HEK293T (cell line): ENCODE data around the gene HMGN1.

ENCODE experiments used
- CTBP1 ChIP-seq: fragments of 450-650 bp; IDR thresholded peaks from 2 replicates; pipeline ENCODE4 v1.6.1; 2016; ENCODE audit warnings: borderline replicate concordance
- FOXK2 ChIP-seq: fragments of 450-650 bp; IDR thresholded peaks from 2 replicates; pipeline ENCODE4 v1.6.1; 2016; ENCODE audit warnings: mild to moderate bottlenecking
- PKNOX1 ChIP-seq: fragments of 450-650 bp; IDR thresholded peaks from 2 replicates; pipeline ENCODE4 v1.6.1; 2016

DNA sequence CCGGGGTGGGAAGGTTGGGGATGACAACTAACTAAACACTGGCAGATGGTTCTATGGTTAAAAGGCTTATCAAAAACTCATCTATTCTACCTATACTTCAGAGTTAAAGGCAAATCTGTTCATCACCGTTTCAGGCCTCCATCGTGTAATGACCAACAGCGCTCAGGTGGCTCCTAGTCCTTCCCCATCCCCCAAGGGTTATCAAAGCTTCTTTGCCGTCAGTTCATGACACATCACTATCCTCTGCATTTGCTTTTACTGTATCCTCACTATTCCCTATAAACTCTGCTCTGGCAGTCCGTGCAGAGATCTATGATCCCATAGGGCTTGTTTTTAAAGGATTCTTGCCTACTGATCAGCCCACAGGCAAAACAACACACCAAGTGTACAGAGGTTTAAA is 8.2 kb downstream of the HMGN1 start:
- TF ChIP-seq CTBP1 (no peak), PKNOX1 (no peak), FOXK2 (no peak)
